ENCODE results near the gene GALR2.

The GALR2 gene

GRCh38 chr17:76111956-76112355, 37.4 kb downstream of the GALR2 start:
- in situ Hi-C loops (cut with MboI; ENCODE audit: low pct_unique_long_range_greater_than_20kb, low sequenced_read_pairs, unreplicated experiment) = no loop called here
- no peak for TF ChIP-seq CTCF (IDR thresholded peaks at IDR 0.05; ENCODE audit: extremely low read depth, insufficient read depth, missing control alignments)
- DNase-seq (ENCODE audit: low spot score) = no peak

GRCh38 chr17:76115138-76115754, 40.7 kb downstream of the GALR2 start:
- TF ChIP-seq CTCF (IDR thresholded peaks at IDR 0.05; ENCODE audit: extremely low read depth, insufficient read depth, missing control alignments) = no peak
- in situ Hi-C loops (cut with MboI; ENCODE audit: low pct_unique_long_range_greater_than_20kb, low sequenced_read_pairs, unreplicated experiment) = no loop called here
- no peak for DNase-seq (ENCODE audit: low spot score)

DNA sequence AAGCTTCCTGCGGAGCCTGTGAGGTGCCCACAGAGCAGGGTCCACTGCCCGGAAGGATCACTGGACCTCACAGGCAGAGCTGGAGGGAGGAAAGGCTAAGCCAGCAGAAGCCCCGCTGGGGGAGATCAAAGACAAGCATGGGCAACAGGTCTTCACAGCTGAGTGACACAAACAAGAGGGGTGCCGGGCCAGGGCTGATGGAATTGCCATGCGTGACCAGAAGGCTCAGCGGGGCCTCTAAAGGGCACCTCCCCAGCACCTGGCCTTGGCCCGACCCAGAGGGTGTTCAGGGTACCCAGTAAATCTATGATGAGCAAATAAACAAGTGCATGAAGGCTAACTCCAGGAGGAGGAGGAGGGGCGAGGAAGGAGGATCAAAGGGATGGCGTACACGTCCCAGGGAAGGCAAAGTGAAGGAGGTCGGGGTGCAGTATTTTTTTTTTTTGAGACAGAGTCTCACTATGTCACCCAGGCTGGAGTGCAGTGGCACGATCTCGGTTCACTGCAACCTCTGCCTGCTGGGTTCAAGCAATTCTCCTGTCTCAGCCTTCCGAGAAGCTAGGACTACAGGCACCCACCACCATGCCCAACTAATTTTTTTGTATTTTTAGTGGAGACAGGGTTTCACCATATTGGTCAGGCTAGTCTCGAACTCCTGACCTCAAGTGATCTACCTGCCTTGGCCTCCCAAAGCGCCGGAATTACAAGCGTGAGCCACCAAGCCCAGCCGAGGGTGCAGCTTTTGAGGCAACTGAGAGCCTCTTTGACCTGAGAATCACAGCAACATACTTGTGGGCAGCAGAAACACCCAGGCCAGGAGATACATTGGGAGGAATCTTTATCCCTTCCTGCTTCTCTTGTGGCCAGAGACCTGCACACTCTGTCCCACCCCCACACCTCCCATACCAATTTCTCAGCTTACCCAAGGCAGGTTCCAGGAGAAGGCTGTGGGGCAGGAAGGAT, 45.1 kb downstream of the GALR2 start:
- in situ Hi-C loops (cut with MboI; ENCODE audit: low pct_unique_long_range_greater_than_20kb, low sequenced_read_pairs, unreplicated experiment) = no loop called here
- peak; percentile 6 for DNase-seq (ENCODE audit: low spot score)
- no peak for TF ChIP-seq CTCF (IDR thresholded peaks at IDR 0.05; ENCODE audit: extremely low read depth, insufficient read depth, missing control alignments)

- peak; percentile 26 for DNase-seq (ENCODE audit: low spot score)
- TF ChIP-seq CTCF (IDR thresholded peaks at IDR 0.05; ENCODE audit: extremely low read depth, insufficient read depth, missing control alignments) = no peak
- in situ Hi-C loops (cut with MboI; ENCODE audit: low pct_unique_long_range_greater_than_20kb, low sequenced_read_pairs, unreplicated experiment) = no loop called here
Observed at GRCh38 chr17:76120658-76121008, 46.1 kb downstream of the GALR2 start.

DNA sequence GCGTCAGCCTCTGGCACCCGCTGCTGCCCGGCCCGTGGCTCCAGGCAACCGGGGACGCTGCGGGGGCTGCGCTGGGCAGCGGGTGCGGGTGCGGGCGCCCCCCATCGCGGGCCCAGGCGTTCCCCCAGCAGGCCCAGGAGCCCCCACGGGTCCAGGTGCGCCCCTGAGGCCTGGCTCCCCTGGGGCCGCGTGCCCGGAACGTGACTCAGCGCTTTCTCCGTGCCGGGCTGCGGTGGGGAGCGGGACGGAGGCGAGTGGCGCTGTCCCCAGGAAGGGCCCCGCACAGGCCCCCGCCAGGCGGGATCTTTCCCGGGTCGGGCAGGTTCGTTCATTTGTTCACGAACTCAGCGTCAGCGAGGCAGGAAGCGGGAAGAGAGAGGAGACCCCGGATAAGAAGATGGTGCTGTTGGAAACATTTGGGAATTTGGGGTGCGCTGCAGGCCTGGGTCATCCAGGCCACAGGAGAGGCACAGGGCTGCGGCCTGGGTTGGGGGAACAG, 47.4 kb downstream of the GALR2 start:
- TF ChIP-seq CTCF (IDR thresholded peaks at IDR 0.05; ENCODE audit: extremely low read depth, insufficient read depth, missing control alignments) = peak; percentile 11
- peak; percentile 68 for DNase-seq (ENCODE audit: low spot score)
- in situ Hi-C loops (cut with MboI; ENCODE audit: low pct_unique_long_range_greater_than_20kb, low sequenced_read_pairs, unreplicated experiment) = no loop called here

GRCh38 chr17:76122431-76123190, 48.0 kb downstream of the GALR2 start:
- TF ChIP-seq CTCF (IDR thresholded peaks at IDR 0.05; ENCODE audit: extremely low read depth, insufficient read depth, missing control alignments) = no peak
- in situ Hi-C loops (cut with MboI; ENCODE audit: low pct_unique_long_range_greater_than_20kb, low sequenced_read_pairs, unreplicated experiment) = no loop called here
- peak; percentile 31 for DNase-seq (ENCODE audit: low spot score)
